GM12865 (cell line): ENCODE data around the gene VIPR2.
"Not testable (repeated sequence)": the region's sequence is repeated elsewhere in the genome, so short reads cannot be mapped to it uniquely, and the experiment has no call there.

Source experiments
- DNase-seq: peaks from one replicate; pipeline ENCODE4 v3.0.0; 2010; ENCODE audit warnings: low read depth
- H3K4me3 ChIP-seq: 2 replicates; pipeline ENCODE4 v1.5.1; 2011; ENCODE audit warnings: mild to moderate bottlenecking, low read depth, low read length, control low read depth
- CTCF ChIP-seq: IDR thresholded peaks from 2 replicates; pipeline ENCODE4 v1.5.1; 2011; ENCODE audit warnings: low read length, control low read depth, low read depth, inconsistent platforms; ENCODE audit not compliant: insufficient read depth; ENCODE audit errors: missing control alignments

Gene VIPR2

GRCh38 chr7:158999496-158999895 is 145.2 kb downstream of the VIPR2 start:
- no peak for TF ChIP-seq CTCF
- H3K4me3 ChIP-seq, result no peak overlapping the region
- DNase-seq, result no peak

GRCh38 chr7:158998261-158998660 is 146.4 kb downstream of the VIPR2 start:
- H3K4me3 ChIP-seq, DNase-seq: not testable (repeated sequence)

DNA sequence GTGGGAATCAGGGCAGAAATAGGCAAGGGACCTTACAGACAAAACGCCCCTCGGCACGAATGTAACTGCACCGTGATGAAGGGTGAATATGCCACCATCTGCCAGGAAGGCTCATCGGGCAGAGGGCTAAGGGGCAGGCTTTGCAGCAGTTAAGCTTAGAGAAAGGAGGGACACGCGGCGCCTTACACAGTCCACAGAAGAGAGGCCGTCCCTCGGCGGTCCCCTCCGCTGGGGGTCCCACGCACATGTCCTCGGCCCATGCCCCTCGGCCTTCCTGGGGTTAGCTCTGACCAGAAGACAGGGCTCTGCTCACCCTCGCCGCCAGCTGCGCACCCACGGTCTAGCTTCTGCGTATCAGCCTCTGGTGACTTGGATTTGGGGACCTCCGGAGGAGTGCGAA is 147.2 kb downstream of the VIPR2 start:
- TF ChIP-seq CTCF, result no peak
- no peak for DNase-seq
- H3K4me3 ChIP-seq, result no peak overlapping the region

DNA sequence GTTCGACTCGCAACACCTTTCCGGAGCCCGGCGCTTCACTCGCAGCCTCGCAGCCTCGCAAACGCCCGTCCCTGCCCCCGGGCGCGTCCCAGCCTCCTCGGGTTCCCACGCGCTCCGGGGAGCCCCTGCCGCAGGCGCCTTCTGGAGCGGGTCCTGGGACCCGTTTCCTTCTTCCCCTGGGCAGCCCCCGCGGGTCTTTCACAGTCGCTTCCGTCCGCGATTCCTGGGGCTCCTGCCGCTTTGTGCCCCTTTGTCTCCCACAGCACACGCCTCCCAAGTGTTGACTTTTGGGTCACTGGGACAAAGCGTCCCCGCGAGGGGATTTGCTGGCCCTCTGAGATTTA is 147.6 kb downstream of the VIPR2 start:
- no peak for TF ChIP-seq CTCF
- H3K4me3 ChIP-seq, result no peak overlapping the region
- no peak for DNase-seq

GRCh38 chr7:158996214-158997109 is 148.2 kb downstream of the VIPR2 start:
- no peak for DNase-seq
- H3K4me3 ChIP-seq, result no peak overlapping the region
- no peak for TF ChIP-seq CTCF

DNA sequence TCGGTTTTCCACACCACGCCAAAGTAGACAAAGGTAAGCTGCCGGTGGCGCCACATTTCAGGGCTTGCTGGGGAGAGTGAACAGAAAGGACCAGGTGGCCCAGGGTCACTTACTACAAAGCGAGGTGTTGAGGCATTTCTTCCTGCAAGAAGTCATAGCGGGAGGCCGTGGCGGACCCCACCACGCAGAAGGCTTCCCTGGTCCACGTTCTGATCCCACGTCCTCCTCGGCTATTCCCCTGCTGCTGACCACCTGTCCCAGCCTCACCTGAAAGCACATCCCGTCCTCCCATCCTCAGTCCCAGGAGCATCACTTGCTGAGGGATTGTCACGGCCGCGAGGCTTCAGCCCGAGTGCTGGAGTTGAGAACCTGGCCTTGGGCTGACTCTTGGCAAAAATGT is 149.2 kb downstream of the VIPR2 start:
- no peak overlapping the region for H3K4me3 ChIP-seq
- no peak for DNase-seq
- no peak for TF ChIP-seq CTCF

GRCh38 chr7:158994687-158995086 is 150.0 kb downstream of the VIPR2 start:
- TF ChIP-seq CTCF, result no peak
- no peak for DNase-seq
- H3K4me3 ChIP-seq, result no peak overlapping the region
